K562 (cell line): ENCODE results near the gene MYO7A.

Experiments
- ADNP ChIP-seq: fragments of 200-800 bp; sonication (Bioruptor generic); IDR thresholded peaks from 2 replicates; pipeline ENCODE4 v1.6.1; 2016; ENCODE audit warnings: missing genetic modification characterization, missing compliant biosample characterization
- FOSL1 ChIP-seq: fragments of 200-800 bp; sonication (Bioruptor generic); conservative IDR thresholded peaks from 2 replicates; pipeline ENCODE4 v1.6.1; 2016; ENCODE audit warnings: missing genetic modification characterization, missing compliant biosample characterization
- FOXM1 ChIP-seq, 2 experiments: fragments of 450-650 bp in 1 of 2; sonication (generic) in 1 of 2; formaldehyde crosslinking in 1 of 2; IDR thresholded peaks; 2 replicates each; pipeline versions ENCODE4 v1.6.1 to v1.9.0; 2017 to 2022; ENCODE audit warnings: low read depth in 2 of 2, mild to moderate bottlenecking in 2 of 2, missing genetic modification reagents in 1 of 2, moderate library complexity in 1 of 2
- HBP1 ChIP-seq: fragments of 450-650 bp; formaldehyde crosslinking; IDR thresholded peaks from 2 replicates; pipeline ENCODE4 v1.4.0; 2022; ENCODE audit warnings: missing genetic modification characterization
- HDAC2 ChIP-seq: fragments of 450-650 bp; IDR thresholded peaks from 2 replicates; pipeline ENCODE4 v1.6.1; 2016; ENCODE audit warnings: mild to moderate bottlenecking
- SNAPC5 ChIP-seq: fragments of 250-450 bp; sonication (Bioruptor Pico); IDR thresholded peaks from 2 replicates; pipeline ENCODE4 v1.8.0; 2021; ENCODE audit warnings: moderate library complexity, mild to moderate bottlenecking, inconsistent platforms
- ZBTB7A ChIP-seq: IDR thresholded peaks from 2 replicates; pipeline ENCODE4 v1.6.1; 2011; ENCODE audit warnings: low read depth, mild to moderate bottlenecking, low read length, moderate library complexity, borderline replicate concordance; ENCODE audit not compliant: control insufficient read depth
- ZSCAN29 ChIP-seq: fragments of 450-650 bp; IDR thresholded peaks from 2 replicates; pipeline ENCODE4 v1.6.1; 2017

GRCh38 chr11:77090373-77091111 lies 37.5 kb upstream of the MYO7A start:
- no peak for TF ChIP-seq ADNP (tag)
- TF ChIP-seq ZBTB7A: no peak
- no peak for TF ChIP-seq FOXM1 (IDR thresholded peaks at IDR 0.05; ENCODE audit: low read depth)
- no peak for TF ChIP-seq FOXM1 (CRISPR knock-in tag; IDR thresholded peaks at IDR 0.05; ENCODE audit: low read depth)
- no peak for TF ChIP-seq HDAC2
- TF ChIP-seq ZSCAN29: no peak
- no peak for TF ChIP-seq HBP1 (CRISPR knock-in tag)
- TF ChIP-seq FOSL1 (tag): no peak
- no peak for TF ChIP-seq SNAPC5 (CRISPR knock-in tag)
